HCT116 (cell line): Measurements from ENCODE around the gene GGT5. TPM values are rescaled to one million over a fixed set of nuclear protein-coding genes. Genes with fewer than 3 reads are reported as not detected.

Experiments used
- ATAC-seq: fragments of 200-7000 bp; cut with Tn5 transposase; 2 replicates; pipeline ENCODE4 v1.9.1; 2020; ENCODE audit warnings: mild to moderate bottlenecking, moderate library complexity
- BruUV-seq: library from RNA; stranded (reverse); fragments of 400-500 nt; replicated peaks from 2 replicates; lab custom pipeline; 2021; lab: Mats Ljungman, UMichigan
- CTCF ChIA-PET: fragments of 300-600 bp; sonication (Branson Sonifier 250); formaldehyde crosslinking; loops from one replicate; lab custom pipeline; 2021; ENCODE audit warnings: antibody characterized with exemption; lab: Charles Lee
- POLR2A ChIA-PET: fragments of 300-600, 350-600 bp; sonication (Branson Sonifier 250); formaldehyde crosslinking; loops from one replicate; lab custom pipeline; 2021; ENCODE audit warnings: antibody characterized with exemption; lab: Charles Lee
- RAD21 ChIA-PET, 2 experiments: fragments of 300-600 bp; sonication (Branson Sonifier 250); formaldehyde crosslinking; loops; one replicate each; lab custom pipeline; 2023; ENCODE audit warnings: low total read pairs in 2 of 2; ENCODE audit not compliant: uncharacterized antibody in 2 of 2, unreplicated experiment in 2 of 2, low non-redundant PET in 1 of 2; lab: Charles Lee
- DNase-seq: peaks from one replicate; pipeline ENCODE4 v3.0.0-alpha.2; 2010; ENCODE audit warnings: low read depth, low spot score
- H2AFZ ChIP-seq: fragments of 200-600 bp; shearing (Covaris generic), sonication (generic); 2 replicates; pipeline ENCODE4 v1.6.1; 2017; ENCODE audit warnings: low read depth, mixed run types, mixed read lengths, antibody characterized with exemption, low read length; ENCODE audit not compliant: poor library complexity, severe bottlenecking
- H3K27ac ChIP-seq: 2 replicates; pipeline ENCODE4 v1.5.1; 2012; ENCODE audit warnings: low read depth, low read length
- H3K27me3 ChIP-seq: fragments of 200-600 bp; sonication (generic); 2 replicates; pipeline ENCODE4 v1.6.1; 2016; ENCODE audit warnings: mixed run types, low read length, mixed read lengths; ENCODE audit not compliant: insufficient read depth
- H3K36me3 ChIP-seq, 2 experiments: fragments of 200-500 bp in 1 of 2; fragments of 200-600 bp in 1 of 2; sonication (Bioruptor generic) in 1 of 2; sonication (generic) in 1 of 2; 2 replicates each; pipeline versions ENCODE4 v1.5.1 to v1.6.1; 2014 to 2016; ENCODE audit warnings: low read length in 2 of 2, inconsistent platforms in 1 of 2, mixed read lengths in 1 of 2, mixed run types in 1 of 2; ENCODE audit not compliant: insufficient read depth in 2 of 2, control insufficient read depth in 1 of 2
- H3K4me1 ChIP-seq, 2 experiments: fragments of 200-600 bp in 1 of 2; sonication (generic) in 1 of 2; 2 replicates each; pipeline versions ENCODE4 v1.5.1 to v1.6.1; 2012 to 2017; ENCODE audit warnings: low read length in 2 of 2, inconsistent platforms in 1 of 2, mild to moderate bottlenecking in 1 of 2, mixed read lengths in 1 of 2, mixed run types in 1 of 2, moderate library complexity in 1 of 2; ENCODE audit not compliant: insufficient read depth in 2 of 2, control insufficient read depth in 1 of 2
- H3K4me2 ChIP-seq: fragments of 200-600 bp; sonication (generic); 2 replicates; pipeline ENCODE4 v1.6.1; 2017; ENCODE audit warnings: mixed run types, low read length, mixed read lengths
- H3K4me3 ChIP-seq, 2 experiments: fragments of 200-600 bp in 1 of 2; sonication (generic) in 1 of 2; replicated peaks in 1 of 2; 2 replicates each; pipeline ENCODE4 v1.5.1; 2011 to 2016; ENCODE audit warnings: low read length in 2 of 2, control low read depth in 1 of 2, low read depth in 1 of 2, mild to moderate bottlenecking in 1 of 2, mixed read lengths in 1 of 2, mixed run types in 1 of 2
- H3K79me2 ChIP-seq: fragments of 200-600 bp; sonication (generic); 2 replicates; pipeline ENCODE4 v1.6.1; 2017; ENCODE audit warnings: mild to moderate bottlenecking, mixed run types, low read length, moderate library complexity, mixed read lengths; ENCODE audit not compliant: insufficient read depth
- H3K9ac ChIP-seq: fragments of 200-600 bp; sonication (generic); 2 replicates; pipeline ENCODE4 v1.6.1; 2016; ENCODE audit warnings: low read length, mixed read lengths
- H3K9me2 ChIP-seq: fragments of 200-600 bp; sonication (generic), shearing (Covaris generic); 2 replicates; pipeline ENCODE4 v1.6.1; 2017; ENCODE audit warnings: mixed run types, mild to moderate bottlenecking, moderate library complexity; ENCODE audit not compliant: insufficient read depth
- H3K9me3 ChIP-seq, 2 experiments: fragments of 200-500 bp in 1 of 2; fragments of 200-600 bp in 1 of 2; sonication (Bioruptor generic) in 1 of 2; sonication (generic) in 1 of 2; 2 replicates each; pipeline ENCODE4 v1.6.1; 2014 to 2017; ENCODE audit warnings: low read length in 2 of 2, mixed read lengths in 2 of 2, inconsistent platforms in 1 of 2, low read depth in 1 of 2, mild to moderate bottlenecking in 1 of 2, mixed run types in 1 of 2, moderate library complexity in 1 of 2; ENCODE audit not compliant: control insufficient read depth in 1 of 2, insufficient read depth in 1 of 2
- H4K20me1 ChIP-seq: fragments of 200-600 bp; sonication (generic), shearing (Covaris generic); 2 replicates; pipeline ENCODE4 v1.6.1; 2017; ENCODE audit warnings: mixed run types, mild to moderate bottlenecking, moderate library complexity; ENCODE audit not compliant: insufficient read depth
- CBX3 ChIP-seq: IDR thresholded peaks from 2 replicates; pipeline ENCODE4 v1.6.1; 2012; ENCODE audit warnings: low read depth
- CEBPB ChIP-seq: IDR thresholded peaks from 2 replicates; pipeline ENCODE4 v1.6.1; 2012; ENCODE audit warnings: low read depth
- CTCF ChIP-seq, 3 experiments: fragments of 200-600 bp in 1 of 3; sonication (generic) in 1 of 3; IDR thresholded peaks in 2 of 3; conservative IDR thresholded peaks in 1 of 3; 2 replicates each; pipeline ENCODE4 v1.5.1; 2012 to 2017; ENCODE audit warnings: low read depth in 2 of 3, low read length in 2 of 3, antibody characterized with exemption in 1 of 3, borderline replicate concordance in 1 of 3, control low read depth in 1 of 3, mild to moderate bottlenecking in 1 of 3, mixed read lengths in 1 of 3, mixed run types in 1 of 3, moderate library complexity in 1 of 3; ENCODE audit not compliant: insufficient read depth in 1 of 3
- ELF1 ChIP-seq: IDR thresholded peaks from 2 replicates; pipeline ENCODE4 v1.6.1; 2012; ENCODE audit warnings: low read depth, borderline replicate concordance
- EZH2 ChIP-seq: fragments of 200-600 bp; sonication (generic); IDR thresholded peaks from 2 replicates; pipeline ENCODE4 v1.6.1; 2017; ENCODE audit warnings: antibody characterized with exemption, mixed run types
- EZH2phosphoT487 ChIP-seq: fragments of 200-600 bp; IDR thresholded peaks from 2 replicates; pipeline ENCODE4 v1.6.1; 2018; ENCODE audit warnings: antibody characterized with exemption, borderline replicate concordance
- FOSL1 ChIP-seq: IDR thresholded peaks from 2 replicates; pipeline ENCODE4 v1.6.1; 2012; ENCODE audit warnings: low read depth
- JUND ChIP-seq: IDR thresholded peaks from 2 replicates; pipeline ENCODE4 v1.6.1; 2012
- POLR2A ChIP-seq: IDR thresholded peaks from 2 replicates; pipeline ENCODE4 v1.7.0; 2011; ENCODE audit warnings: borderline replicate concordance; ENCODE audit not compliant: insufficient read depth, insufficient read length; ENCODE audit errors: extremely low read depth
- RAD21 ChIP-seq: IDR thresholded peaks from 2 replicates; pipeline ENCODE4 v1.6.1; 2012; ENCODE audit warnings: low read depth, mild to moderate bottlenecking
- SRF ChIP-seq: IDR thresholded peaks from 2 replicates; pipeline ENCODE4 v1.6.1; 2012; ENCODE audit warnings: low read depth
- TCF7L2 ChIP-seq: IDR thresholded peaks from 2 replicates; pipeline ENCODE4 v1.7.0; 2011; ENCODE audit warnings: borderline replicate concordance, inconsistent platforms; ENCODE audit not compliant: insufficient read depth, insufficient read length; ENCODE audit errors: extremely low read depth
- YY1 ChIP-seq: IDR thresholded peaks from 2 replicates; pipeline ENCODE4 v1.6.1; 2011; ENCODE audit warnings: low read length, low read depth, moderate library complexity, mild to moderate bottlenecking; ENCODE audit not compliant: insufficient replicate concordance; ENCODE audit errors: extremely low read depth
- ZBTB33 ChIP-seq: IDR thresholded peaks from 2 replicates; pipeline ENCODE4 v1.6.1; 2011; ENCODE audit warnings: mild to moderate bottlenecking, low read length, moderate library complexity; ENCODE audit not compliant: insufficient replicate concordance; ENCODE audit errors: extremely low read depth
- intact Hi-C: fragments of 100-400 bp; cut with micrococcal nuclease; formaldehyde crosslinking; loops from 2 replicates; pipeline ENCODE4 v1.10.0; 2022
- total RNA-seq: library from RNA; stranded (reverse); gene quantifications from one replicate; pipeline ENCODE4 v1.2.1, GENCODE V29; 2021; ENCODE audit not compliant: unreplicated experiment
- TF ChIP-seq, protein P1 (sequence below): IDR thresholded peaks from 2 replicates; pipeline ENCODE4 v1.6.1; 2012
- TF ChIP-seq, protein P2 (sequence below): IDR thresholded peaks from 2 replicates; pipeline ENCODE4 v1.6.1; 2012; ENCODE audit warnings: low read depth
- TF ChIP-seq, protein P3 (sequence below): IDR thresholded peaks from 2 replicates; pipeline ENCODE4 v1.6.1; 2012

The GGT5 gene
- total RNA-seq, 1 experiment from 2014 or later, result 0.57 TPM

DNA sequence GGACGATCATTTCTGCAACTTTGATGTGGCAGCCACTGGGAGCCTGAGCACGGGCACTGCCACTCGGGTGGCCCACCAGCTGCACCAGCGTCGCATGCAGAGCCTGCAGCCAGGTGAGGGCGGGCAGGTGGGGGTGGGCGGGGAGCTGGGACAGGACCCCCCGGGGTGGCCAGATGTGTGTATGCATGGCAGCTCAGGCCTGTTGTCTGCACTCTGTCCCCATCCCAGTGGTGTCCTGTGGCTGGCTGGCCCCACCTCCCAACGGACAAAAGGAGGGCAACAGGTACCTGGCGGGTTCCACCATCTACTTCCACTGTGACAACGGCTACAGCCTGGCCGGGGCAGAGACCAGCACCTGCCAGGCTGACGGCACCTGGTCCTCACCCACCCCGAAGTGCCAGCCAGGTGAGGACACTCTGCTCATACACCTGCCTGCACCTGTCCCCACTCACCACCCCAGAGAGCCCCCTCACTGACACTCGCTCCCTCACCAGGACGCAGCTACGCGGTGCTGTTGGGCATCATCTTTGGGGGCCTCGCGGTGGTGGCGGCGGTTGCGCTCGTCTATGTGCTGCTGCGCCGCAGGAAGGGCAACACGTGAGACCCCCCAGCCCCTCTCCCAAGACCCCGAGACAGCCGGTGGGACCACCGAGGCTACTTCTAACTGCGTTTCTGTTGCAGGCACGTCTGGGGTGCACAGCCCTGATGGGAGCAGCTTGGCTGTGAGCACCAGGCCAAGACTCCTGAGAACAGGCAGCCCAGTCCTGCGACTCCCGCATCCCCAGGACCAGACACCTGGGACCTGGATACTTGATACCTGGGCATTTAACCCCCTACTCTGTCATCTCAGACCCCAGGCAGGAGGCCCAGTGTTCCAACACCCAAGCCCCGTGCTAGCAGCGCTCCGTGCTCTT is 56.9 kb downstream of the GGT5 start:
- DNase-seq (no peak), ATAC-seq (no peak)
- RAD21 ChIA-PET, result no interaction called here
- H3K4me2 ChIP-seq, result no peak overlapping the region
- intact Hi-C loops, result loop anchor here (10.0 kb wide), 1 partner anchor 337 kb away; no protein-coding TSS in a partner anchor
- H3K36me3 ChIP-seq, result no peaks in the 10 kb centered on the region
- H4K20me1 ChIP-seq, result no peaks in the 10 kb centered on the region
- BruUV-seq, result no TSS peak
- POLR2A ChIA-PET, result no interaction called here
- no peaks in the 10 kb centered on the region for H3K9me3 ChIP-seq
- TF ChIP-seq, protein P1, sequence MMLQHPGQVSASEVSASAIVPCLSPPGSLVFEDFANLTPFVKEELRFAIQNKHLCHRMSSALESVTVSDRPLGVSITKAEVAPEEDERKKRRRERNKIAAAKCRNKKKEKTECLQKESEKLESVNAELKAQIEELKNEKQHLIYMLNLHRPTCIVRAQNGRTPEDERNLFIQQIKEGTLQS, result no peak
- TF ChIP-seq FOSL1 (no peak), JUND (no peak), ZBTB33 (no peak), CEBPB (no peak), TCF7L2 (no peak), CBX3 (no peak), SRF (no peak), EZH2 (no peak), EZH2phosphoT487 (no peak), CTCF (IDR thresholded peaks at IDR 0.05 in 2 of 3, conservative IDR thresholded peaks at IDR 0.05 in 1 of 3; ENCODE audit: borderline replicate concordance in 1 of 3, insufficient read depth in 1 of 3, low read depth in 2 of 3, low read length in 2 of 3) (no peak), YY1 (no peak), POLR2A (no peak), ELF1 (no peak), RAD21 (no peak)
- TF ChIP-seq, protein P2, sequence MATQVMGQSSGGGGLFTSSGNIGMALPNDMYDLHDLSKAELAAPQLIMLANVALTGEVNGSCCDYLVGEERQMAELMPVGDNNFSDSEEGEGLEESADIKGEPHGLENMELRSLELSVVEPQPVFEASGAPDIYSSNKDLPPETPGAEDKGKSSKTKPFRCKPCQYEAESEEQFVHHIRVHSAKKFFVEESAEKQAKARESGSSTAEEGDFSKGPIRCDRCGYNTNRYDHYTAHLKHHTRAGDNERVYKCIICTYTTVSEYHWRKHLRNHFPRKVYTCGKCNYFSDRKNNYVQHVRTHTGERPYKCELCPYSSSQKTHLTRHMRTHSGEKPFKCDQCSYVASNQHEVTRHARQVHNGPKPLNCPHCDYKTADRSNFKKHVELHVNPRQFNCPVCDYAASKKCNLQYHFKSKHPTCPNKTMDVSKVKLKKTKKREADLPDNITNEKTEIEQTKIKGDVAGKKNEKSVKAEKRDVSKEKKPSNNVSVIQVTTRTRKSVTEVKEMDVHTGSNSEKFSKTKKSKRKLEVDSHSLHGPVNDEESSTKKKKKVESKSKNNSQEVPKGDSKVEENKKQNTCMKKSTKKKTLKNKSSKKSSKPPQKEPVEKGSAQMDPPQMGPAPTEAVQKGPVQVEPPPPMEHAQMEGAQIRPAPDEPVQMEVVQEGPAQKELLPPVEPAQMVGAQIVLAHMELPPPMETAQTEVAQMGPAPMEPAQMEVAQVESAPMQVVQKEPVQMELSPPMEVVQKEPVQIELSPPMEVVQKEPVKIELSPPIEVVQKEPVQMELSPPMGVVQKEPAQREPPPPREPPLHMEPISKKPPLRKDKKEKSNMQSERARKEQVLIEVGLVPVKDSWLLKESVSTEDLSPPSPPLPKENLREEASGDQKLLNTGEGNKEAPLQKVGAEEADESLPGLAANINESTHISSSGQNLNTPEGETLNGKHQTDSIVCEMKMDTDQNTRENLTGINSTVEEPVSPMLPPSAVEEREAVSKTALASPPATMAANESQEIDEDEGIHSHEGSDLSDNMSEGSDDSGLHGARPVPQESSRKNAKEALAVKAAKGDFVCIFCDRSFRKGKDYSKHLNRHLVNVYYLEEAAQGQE, result no peak
- TF ChIP-seq, protein P3, sequence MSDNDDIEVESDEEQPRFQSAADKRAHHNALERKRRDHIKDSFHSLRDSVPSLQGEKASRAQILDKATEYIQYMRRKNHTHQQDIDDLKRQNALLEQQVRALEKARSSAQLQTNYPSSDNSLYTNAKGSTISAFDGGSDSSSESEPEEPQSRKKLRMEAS, result no peak
- CTCF ChIA-PET, result interaction anchor here (4.6 kb wide), 1 partner anchor 44 kb away, joined by 40 read pairs; no protein-coding TSS in a partner anchor
- H3K4me1 ChIP-seq, result peaks cover 35 to 36% of the 10 kb centered on the region in 2 experiments
- no peaks in the 10 kb centered on the region for H3K27me3 ChIP-seq
- no peak overlapping the region for H3K9ac ChIP-seq
- no peaks in the 10 kb centered on the region for H3K79me2 ChIP-seq
- H3K27ac ChIP-seq, result peak overlapping the region; percentile 74
- H3K9me2 ChIP-seq, result no peaks in the 10 kb centered on the region
- H3K4me3 ChIP-seq, result no peak overlapping the region
- no peak overlapping the region for H2AFZ ChIP-seq
